AG04449 (cell line): Measurements from ENCODE around the gene IMPA2.
"Not testable (repeated sequence)": the region's sequence is repeated elsewhere in the genome, so short reads cannot be mapped to it uniquely, and the experiment has no call there.

Experiments
- CTCF ChIA-PET: fragments of 350-600 bp; formaldehyde crosslinking; extraction: SDS; loops from one replicate; lab custom pipeline; 2021; ENCODE audit warnings: antibody characterized with exemption; lab: Yijun Ruan, JAX
- POLR2A ChIA-PET: fragments of 400-600, 350-600 bp; formaldehyde crosslinking; extraction: SDS; loops from one replicate; lab custom pipeline; 2020; ENCODE audit warnings: antibody characterized with exemption, inconsistent platforms; lab: Yijun Ruan, JAX
- DNase-seq: peaks from one replicate; pipeline ENCODE4 v3.0.0-alpha.2; 2010; ENCODE audit warnings: low read depth, low spot score
- H3K4me3 ChIP-seq: 2 replicates; pipeline ENCODE4 v1.5.1; 2011; ENCODE audit warnings: low read depth, mild to moderate bottlenecking, control low read depth, low read length
- TF ChIP-seq, protein P1 (sequence below): IDR thresholded peaks from one replicate; pipeline ENCODE4 v1.5.1; 2011; ENCODE audit warnings: mild to moderate bottlenecking, moderate library complexity, low read length, control low read depth, inconsistent platforms; ENCODE audit not compliant: insufficient read depth; ENCODE audit errors: missing control alignments

The IMPA2 gene

DNA sequence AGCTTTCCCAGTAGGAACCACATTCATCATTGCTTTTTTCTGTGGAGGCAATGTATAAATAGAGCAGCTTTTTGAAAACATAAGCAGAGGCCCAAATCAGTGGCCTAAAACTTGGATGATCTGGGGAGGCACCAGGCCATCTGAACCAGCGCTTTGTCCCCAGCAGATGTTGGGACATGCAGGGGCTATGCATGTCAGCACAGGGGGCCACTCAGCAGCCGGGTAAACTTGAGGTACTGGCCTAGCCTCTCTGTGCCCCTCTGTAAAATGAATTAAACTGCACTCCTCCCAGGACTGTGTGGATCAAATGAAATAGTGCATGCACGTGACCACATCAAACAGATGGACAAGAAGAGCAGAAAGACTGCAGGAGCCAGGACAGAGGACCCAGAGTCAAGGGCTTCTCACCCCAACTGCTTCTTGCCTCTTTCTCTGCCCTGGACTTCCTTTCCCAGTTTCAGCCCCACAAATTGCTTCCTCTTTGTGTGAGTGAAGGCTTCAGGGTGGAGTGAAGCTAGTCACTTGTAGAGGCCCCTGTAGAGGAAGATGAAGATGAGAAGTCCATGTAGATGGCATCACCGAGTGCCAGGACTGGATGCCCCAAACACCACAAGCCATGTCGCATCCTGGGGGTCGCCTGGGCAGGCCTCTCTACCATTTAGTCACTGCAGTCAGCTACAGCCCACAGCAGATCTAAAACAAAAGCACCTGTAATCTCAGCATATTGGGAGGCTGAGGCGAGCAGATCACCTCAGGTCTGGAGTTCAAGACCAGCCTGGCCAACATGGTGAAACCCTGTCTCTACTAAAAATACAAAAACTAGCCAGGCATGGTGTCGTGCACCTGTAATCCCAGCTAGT lies 53.2 kb downstream of the IMPA2 start:
- TF ChIP-seq, protein P1, sequence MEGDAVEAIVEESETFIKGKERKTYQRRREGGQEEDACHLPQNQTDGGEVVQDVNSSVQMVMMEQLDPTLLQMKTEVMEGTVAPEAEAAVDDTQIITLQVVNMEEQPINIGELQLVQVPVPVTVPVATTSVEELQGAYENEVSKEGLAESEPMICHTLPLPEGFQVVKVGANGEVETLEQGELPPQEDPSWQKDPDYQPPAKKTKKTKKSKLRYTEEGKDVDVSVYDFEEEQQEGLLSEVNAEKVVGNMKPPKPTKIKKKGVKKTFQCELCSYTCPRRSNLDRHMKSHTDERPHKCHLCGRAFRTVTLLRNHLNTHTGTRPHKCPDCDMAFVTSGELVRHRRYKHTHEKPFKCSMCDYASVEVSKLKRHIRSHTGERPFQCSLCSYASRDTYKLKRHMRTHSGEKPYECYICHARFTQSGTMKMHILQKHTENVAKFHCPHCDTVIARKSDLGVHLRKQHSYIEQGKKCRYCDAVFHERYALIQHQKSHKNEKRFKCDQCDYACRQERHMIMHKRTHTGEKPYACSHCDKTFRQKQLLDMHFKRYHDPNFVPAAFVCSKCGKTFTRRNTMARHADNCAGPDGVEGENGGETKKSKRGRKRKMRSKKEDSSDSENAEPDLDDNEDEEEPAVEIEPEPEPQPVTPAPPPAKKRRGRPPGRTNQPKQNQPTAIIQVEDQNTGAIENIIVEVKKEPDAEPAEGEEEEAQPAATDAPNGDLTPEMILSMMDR, result no peak
- ChIA-PET CTCF (interaction anchor here (1.0 to 5.0 kb wide), 2 partner anchors 97 kb away, joined by 5 to 26 read pairs; no protein-coding TSS in a partner anchor), POLR2A (no interaction called here)
- no peak overlapping the region for H3K4me3 ChIP-seq
- no peak for DNase-seq

DNA sequence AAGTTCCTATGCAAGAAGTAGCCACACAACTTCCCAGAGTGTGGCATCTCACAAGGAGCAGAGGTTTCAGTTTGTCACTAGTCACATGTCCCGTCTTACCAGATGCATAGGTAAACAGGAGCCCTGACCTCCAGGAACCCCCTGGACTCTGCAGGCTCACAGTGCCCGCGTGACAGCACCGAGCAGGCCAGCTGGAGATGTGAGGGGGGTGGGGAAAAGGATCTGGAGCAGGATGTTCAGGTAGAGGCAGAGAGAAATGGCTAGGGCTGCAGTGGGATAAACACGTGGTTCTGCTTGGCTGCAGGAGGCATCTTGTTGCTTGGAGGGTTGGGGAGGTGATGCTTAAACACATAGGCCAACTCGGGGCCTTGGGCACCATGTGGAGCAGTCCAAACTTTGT lies 54.2 kb downstream of the IMPA2 start:
- TF ChIP-seq, protein P1, result no peak
- ChIA-PET CTCF (interaction anchor here (5.9 to 9.0 kb wide), 2 partner anchors 97 to 300 kb away, joined by 57 to 145 read pairs; no protein-coding TSS in a partner anchor), POLR2A (no interaction called here)
- no peak for DNase-seq
- no peak overlapping the region for H3K4me3 ChIP-seq

DNA sequence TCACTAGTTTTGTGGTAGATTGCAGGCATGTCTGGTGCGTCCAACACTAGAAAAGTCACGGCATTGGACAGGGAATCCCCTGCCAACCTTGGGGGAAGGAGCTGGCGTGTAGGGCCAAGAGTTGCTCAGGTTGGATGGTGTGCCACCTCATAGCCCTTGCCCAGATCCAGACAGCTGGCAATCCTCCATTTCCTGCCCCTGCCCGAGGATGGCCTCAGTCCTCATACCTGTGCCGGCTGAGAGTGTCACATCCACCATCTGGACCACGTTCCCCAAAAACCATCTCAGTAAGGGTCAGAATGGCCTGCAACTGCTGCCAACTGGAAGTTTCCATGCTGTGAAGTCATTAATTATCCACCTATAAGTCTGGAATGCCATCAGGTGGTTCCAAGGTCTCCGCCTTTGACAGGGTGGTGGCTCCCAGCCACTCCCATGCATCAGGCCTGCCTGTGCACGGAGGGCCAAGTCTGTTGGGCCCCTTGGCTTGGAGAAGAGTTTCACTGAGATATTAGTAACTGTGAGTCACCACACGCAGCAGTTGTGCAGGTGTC lies 55.0 kb downstream of the IMPA2 start:
- no peak for DNase-seq
- POLR2A ChIA-PET, result no interaction called here
- CTCF ChIA-PET, result interaction anchor here (5.9 to 9.0 kb wide), 2 partner anchors 98 to 301 kb away, joined by 57 to 145 read pairs; no protein-coding TSS in a partner anchor
- TF ChIP-seq, protein P1, result no peak
- H3K4me3 ChIP-seq, result no peak overlapping the region

DNA sequence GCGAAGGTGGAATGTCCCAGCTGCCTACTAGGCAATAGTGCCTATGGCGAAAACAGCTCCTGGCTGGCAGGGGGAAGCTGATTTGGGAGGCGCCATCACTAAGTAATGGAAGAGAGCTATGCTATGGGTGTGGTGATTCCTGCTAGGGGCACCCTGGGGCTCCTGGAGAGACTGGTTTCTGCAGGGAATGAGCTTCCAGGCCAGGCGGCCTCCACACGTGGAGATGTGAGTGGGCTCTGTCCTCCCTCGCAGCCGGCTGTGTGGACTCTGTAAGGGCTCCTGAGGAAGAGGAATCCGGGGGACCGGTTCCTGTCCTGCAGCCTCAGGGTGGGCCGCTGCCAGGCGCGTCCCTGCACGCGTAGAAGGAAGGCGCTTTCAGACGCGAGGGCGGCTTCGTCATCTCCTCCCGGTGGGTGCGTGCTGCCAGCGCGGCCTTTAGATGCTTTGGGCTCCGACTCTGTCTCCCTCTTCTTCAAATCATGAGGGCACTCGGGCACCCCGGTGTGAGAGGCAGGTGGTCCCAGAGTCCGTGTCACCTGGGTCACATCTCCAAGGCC lies 56.9 kb downstream of the IMPA2 start:
- POLR2A ChIA-PET, result no interaction called here
- CTCF ChIA-PET, result interaction anchor here (0.6 to 9.0 kb wide), 35 partner anchors 8 to 383 kb away, joined by 3 to 145 read pairs (median 6); partner anchors contain the start of genes CHMP1B and IMPA2

DNA sequence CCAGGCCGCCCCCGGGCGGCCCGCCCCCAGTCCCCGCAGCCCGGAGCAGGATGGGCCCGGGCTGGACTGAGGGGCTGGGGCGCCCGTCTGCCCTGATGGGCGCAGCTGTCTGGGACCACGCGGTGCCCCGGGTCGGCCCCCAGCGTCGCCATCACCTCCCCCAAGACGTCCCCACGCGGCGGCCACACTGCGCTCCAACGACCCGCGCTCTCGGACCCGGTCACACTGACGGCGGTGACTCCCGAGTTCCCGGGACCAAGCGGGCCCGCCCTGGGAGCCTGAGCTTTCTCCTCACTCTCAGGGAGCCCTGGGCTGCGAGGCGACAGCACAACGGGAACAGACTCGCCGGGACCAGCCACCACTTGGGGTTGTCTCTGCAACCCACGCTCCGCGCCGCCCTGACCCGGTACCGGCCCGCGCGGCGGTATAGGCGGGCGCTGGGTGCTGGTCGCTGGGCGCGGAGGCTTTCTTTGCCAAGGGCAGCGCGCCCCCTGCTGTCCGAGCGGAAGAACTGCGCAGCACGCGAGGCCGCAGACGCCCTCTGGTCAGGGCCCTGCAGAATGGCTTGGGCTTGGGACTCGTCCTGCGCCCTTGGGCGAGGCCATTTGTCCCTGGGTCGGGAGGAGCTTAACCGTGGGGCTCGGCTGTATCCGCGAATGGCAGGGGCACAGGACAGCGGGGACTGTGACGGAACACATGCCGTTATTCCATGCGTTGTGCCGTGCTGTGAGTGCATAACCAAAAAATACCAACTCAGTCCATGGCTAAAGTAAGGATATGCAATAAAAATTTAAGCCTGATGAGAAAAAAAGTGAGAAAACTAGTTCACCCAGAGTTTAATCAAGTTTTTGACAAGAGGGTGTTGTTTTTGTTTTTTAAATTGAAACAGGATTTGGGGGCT lies 57.6 kb downstream of the IMPA2 start:
- ChIA-PET CTCF (interaction anchor here (0.6 to 9.0 kb wide), 48 partner anchors 8 to 480 kb away, joined by 3 to 145 read pairs (median 4); partner anchors contain the start of genes CHMP1B, IMPA2 and MPPE1), POLR2A (no interaction called here)
- H3K4me3 ChIP-seq, result peak overlapping the region; percentile 63
- TF ChIP-seq, protein P1, result peak; percentile 95
- no peak for DNase-seq

More for the DNA sequence above, 56.9 kb downstream of the IMPA2 start:
- no peak for DNase-seq
- TF ChIP-seq, protein P1, result no peak
- H3K4me3 ChIP-seq, result peak overlapping the region; percentile 63

DNA sequence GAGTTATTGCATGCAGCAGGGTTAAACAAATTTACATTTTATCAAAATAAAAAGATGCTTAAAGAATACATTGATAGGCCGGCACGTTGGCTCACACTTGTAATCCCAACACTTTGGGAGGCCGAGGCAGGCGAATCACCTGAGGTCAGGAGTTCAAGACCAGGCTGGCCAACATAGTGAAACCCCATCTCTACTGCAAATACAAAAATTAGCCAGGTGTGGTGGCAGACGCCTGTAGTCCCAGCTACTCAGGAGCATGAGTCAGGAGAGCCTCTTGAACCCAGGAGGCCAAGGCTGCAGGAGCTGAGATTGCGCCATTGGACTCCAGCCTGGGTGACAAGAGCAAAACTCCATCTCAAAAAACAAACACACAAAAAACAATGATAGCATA lies 58.2 kb downstream of the IMPA2 start:
- CTCF ChIA-PET, result interaction anchor here (0.6 to 9.0 kb wide), 41 partner anchors 9 to 481 kb away, joined by 3 to 145 read pairs (median 5); partner anchors contain the start of genes IMPA2 and MPPE1
- DNase-seq, H3K4me3 ChIP-seq, POLR2A ChIA-PET: not testable (repeated sequence)
